NOMO-1 (cell line): ENCODE measurements around the gene POLR1A.

Experiments
- DNase-seq, 2 experiments: peaks; one replicate each; lab custom pipeline; 2025; ENCODE audit not compliant: unreplicated experiment in 2 of 2; lab: John Stamatoyannopoulos, UW

The POLR1A gene

DNA sequence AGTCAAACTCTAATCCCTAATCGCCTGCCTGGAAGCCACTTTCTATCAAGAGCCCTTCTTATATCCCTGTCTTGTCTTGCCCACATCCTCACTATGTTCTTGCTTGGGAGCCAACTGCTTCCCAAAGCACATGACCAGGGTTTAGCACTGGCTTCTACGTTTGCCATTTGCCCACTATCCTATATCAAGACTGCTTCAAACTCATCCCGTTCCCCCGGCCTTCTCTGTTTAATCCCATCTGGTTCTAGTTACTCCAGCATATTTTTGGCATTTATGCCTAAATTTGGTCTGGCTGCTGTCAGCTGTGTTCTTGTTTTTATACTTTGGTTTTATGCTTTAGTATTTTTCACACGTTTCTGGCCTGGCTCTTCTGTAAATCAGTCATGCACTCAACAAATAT, 40.2 kb downstream of the POLR1A start:
- DNase-seq = no peak

- DNase-seq = no peak
Measured at GRCh38 chr2:86064006-86064405, 41.7 kb downstream of the POLR1A start.

- no peak for DNase-seq
Measured at GRCh38 chr2:86062043-86062442, 43.6 kb downstream of the POLR1A start.

DNA sequence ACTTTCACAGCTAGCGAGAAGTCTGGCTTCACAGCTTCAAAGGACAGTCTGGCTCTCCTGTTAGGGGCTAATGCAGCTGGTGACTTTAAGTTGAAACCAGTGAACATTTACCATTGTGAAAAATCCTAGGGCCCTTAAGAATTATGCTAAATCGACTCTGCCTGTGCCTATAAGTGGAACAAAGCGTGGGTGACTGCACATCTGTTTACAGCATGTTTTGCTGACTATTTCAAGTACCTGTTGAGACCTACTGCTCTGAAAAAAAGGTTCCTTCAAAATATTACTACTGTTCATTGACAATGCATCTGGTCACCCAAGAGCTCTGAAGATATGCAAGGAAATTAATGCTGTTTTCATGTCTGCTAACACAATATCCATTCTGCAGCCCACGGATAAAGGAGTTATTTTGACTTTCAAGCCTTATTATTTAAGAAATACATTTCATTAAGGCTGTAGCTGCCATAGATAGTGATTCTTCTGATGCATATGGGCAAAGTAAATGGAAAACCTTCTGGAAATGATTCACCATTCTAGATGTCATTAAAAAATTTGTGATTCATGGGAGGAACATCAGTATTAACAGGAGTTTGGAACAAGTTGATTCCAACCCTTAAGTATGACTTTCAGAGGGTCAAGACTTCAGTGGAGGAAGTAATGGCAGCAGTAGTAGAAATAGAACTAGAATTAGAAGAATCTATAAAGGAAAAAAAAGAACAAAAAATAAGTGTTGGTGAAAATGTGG, 48.9 kb downstream of the POLR1A start:
- no peak for DNase-seq

DNA sequence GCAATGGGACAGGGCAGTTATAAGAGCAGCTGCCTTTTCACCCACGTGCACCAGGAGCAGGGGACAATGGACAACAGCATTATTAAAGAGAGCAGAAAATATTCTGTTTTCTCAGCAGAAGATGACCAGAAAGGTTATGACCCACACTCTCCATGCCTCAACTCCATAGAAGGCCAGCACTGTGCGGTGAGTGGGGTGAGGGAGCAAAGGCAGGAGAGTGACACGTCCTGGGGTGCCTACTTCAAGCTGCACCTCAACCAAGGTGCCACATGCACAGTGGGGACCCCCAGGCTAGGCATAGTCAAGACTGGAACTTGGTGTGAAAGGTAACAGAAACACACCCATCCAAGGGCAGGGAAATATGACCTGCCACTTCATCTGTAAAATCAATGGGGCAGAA, 50.4 kb downstream of the POLR1A start:
- DNase-seq = no peak

- no peak for DNase-seq
Measured at GRCh38 chr2:86054535-86055082, 51.1 kb downstream of the POLR1A start.

DNA sequence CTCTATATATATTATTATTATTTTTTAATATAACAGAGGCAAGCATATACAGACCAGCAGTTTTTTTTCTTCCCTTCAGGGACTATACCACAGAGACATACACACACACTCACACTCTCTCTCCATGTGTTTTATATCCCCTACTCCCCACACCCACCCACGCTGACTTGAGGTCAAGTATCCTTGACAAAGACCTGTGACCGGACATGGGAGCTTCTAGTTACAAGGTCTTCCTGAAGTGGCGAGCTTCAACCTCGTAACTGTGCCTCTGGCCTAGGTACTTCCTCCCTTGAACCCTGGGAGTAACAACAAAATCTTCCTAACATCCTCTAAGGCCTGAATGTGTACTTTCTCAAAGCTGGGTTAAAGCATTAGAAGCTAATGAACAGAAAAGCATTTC, 52.5 kb downstream of the POLR1A start:
- DNase-seq = no peak

- no peak for DNase-seq
Measured at GRCh38 chr2:86052676-86053075, 53.0 kb downstream of the POLR1A start.

GRCh38 chr2:86052265-86052664, 53.4 kb downstream of the POLR1A start:
- DNase-seq = no peak

- DNase-seq = no peak
Measured at GRCh38 chr2:86050301-86050700, 55.4 kb downstream of the POLR1A start.

DNA sequence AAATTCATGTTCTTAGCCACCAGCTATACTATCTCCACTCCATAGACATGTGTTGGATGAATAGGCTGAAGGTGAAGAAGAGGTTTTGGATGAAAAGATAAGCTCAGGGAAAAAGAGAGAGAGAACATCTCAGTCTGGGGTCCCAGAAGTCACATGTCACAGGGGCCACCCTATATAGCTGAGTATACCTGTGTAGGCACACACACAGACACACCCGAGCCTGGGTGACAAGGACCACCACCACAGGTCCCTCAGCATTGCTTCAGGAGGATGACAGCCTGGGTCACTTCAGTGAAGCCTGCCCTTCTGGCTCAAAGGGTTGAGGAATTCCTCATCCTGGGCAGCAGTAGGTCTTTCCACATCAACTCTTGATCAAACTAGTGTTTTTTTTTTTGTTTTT, 56.2 kb downstream of the POLR1A start:
- DNase-seq = no peak

DNA sequence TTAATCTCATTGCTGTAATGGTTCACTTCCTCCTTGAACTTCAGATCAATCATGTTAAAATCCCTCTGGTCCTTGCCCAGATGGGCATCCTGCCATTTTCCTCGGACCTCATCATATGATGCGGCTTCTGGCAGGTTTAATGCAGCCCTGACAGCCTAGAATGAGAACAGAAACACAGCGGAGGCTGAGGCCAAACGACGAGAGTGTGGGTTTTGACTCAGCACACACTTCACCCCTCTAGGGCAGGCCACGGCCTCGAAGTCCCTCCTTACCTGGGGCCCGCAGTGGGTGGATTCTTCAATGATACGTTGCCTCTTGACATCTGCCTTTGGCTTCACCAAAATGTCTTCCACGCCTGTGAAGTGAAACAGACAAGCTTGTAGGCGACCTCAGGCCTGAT, 56.8 kb downstream of the POLR1A start:
- no peak for DNase-seq

DNA sequence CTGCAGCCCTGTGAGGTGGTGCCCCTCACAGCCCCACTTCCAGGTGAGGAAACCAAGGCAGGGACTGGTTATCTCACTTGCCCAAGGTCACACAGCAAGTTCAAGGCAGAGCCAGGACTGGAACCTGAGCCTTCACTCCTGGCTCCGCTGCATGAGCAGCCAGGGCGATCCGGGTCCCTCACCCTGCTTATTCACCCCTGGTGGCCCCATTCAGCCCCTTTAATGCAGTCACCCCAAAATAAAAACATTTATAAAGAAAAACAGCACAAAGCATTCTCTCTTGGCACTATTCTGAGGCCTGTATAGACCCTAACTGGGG, 57.3 kb downstream of the POLR1A start:
- DNase-seq = no peak

GRCh38 chr2:86047575-86048382, 57.9 kb downstream of the POLR1A start:
- DNase-seq = no peak

DNA sequence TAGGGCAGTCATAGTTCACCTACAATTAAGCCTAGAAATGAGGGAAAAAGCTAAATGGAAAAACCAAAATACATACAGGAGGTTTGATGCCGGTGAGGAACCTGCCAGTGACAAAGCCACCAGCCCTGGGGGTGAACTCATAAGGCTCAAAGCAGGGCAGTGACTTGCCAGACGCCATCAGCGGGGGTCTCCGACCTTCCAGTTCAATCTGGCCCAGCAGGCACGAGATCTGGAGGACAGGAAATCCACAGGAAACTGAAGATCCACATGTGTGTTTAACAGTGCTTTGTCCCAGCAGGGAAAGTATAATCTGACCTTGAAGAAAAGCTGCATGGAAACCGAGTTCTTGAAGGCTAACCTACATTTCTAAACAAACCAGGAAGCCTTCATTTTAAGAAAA, 60.1 kb downstream of the POLR1A start:
- no peak for DNase-seq

- no peak for DNase-seq
Measured at GRCh38 chr2:86044614-86045013, 61.1 kb downstream of the POLR1A start.

DNA sequence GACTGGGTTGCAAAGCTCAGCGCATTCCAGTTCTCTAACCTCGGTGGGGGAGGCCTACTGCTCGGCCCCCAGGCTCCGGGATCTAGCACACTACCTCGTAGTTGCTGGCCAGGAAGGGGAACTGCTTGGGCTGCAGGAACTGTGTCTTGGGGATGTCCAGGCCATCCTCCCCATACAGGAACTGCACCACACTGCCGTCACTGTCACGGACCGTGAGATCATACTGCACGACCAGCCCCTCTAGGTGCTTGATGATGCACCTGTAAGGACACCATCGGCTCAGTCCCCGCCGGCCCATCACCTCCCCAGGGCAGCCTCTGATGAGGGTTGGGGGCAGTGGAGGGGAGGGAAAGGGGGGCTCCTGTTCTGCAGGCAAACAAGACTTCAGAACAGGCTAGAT, 61.6 kb downstream of the POLR1A start:
- DNase-seq = no peak

DNA sequence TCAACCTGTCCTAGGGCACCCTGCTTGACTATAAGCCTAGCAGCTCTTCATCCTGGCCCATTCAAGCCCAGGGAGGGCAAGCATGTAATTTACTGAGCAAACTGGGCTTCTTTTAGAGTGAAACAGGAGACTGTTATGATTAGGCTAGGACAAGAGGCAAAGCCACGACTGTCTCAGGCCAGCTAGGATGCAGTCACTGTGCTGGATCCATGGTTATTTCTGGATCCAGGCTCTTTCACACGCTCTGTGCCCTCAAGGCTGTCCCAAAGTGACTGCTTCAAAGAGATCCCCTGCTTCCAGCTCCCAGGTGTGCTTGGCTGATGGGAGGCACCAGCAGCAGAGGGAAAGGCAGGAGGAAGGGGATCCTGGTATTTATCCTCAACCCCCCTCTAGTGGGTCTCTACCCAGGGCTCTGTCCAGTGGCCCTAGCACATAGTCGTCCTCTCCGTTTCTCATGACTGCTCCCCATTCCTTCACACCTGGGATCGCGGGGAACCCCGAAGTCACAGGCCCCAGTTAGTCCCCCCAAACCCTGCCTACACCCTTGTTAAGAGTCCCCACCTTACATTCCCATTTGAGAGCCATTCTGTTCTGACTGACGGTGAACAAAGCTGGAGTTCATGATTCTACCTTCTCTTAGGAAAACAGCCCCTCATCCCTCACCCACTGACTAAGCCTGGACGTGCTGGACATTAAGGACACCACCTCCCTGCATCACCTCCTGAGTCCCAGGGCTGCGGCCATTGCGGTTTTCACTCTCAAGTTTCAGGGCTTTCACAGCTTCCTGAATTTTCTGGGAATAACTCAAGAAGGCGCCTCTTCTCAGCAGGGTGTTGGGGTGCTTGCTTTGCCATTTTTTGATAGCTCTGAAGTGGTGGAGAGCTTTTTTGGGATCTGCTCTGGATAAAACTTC, 63.2 kb downstream of the POLR1A start:
- no peak for DNase-seq

GRCh38 chr2:86039963-86040655, 65.6 kb downstream of the POLR1A start:
- no peak for DNase-seq

GRCh38 chr2:86039178-86039962, 66.3 kb downstream of the POLR1A start:
- no peak for DNase-seq
